Parathyroid adenoma (tissue), 2 donors: ENCODE measurements around the gene USP36.

Experiments used
- H2AFZ ChIP-seq: fragments of 300-600 bp; sonication (generic); one replicate; pipeline ENCODE4 v1.7.0; 2017; ENCODE audit warnings: antibody characterized with exemption, mild to moderate bottlenecking
- H3K27ac ChIP-seq: fragments of 300-600 bp; sonication (generic); one replicate; pipeline ENCODE4 v1.7.0; 2017
- H3K27me3 ChIP-seq: fragments of 300-600 bp; sonication (generic); one replicate; pipeline ENCODE4 v1.7.0; 2017; ENCODE audit warnings: low read length; ENCODE audit not compliant: control insufficient read depth, insufficient read depth
- H3K36me3 ChIP-seq: fragments of 300-600 bp; sonication (generic); one replicate; pipeline ENCODE4 v1.7.0; 2017; ENCODE audit warnings: low read length; ENCODE audit not compliant: control insufficient read depth, insufficient read depth
- H3K4me1 ChIP-seq: fragments of 300-600 bp; sonication (generic); one replicate; pipeline ENCODE4 v1.7.0; 2017; ENCODE audit warnings: control low read depth
- H3K4me2 ChIP-seq: fragments of 300-600 bp; sonication (generic); one replicate; pipeline ENCODE4 v1.7.0; 2017; ENCODE audit warnings: low read length
- H3K4me3 ChIP-seq: fragments of 300-600 bp; sonication (generic); one replicate; pipeline ENCODE4 v1.7.0; 2017; ENCODE audit warnings: low read depth, low read length
- H3K79me2 ChIP-seq: fragments of 300-600 bp; sonication (generic); one replicate; pipeline ENCODE4 v1.7.0; 2017; ENCODE audit warnings: control low read depth
- H3K9ac ChIP-seq: fragments of 300-600 bp; sonication (generic); one replicate; pipeline ENCODE4 v1.7.0; 2017; ENCODE audit warnings: mild to moderate bottlenecking
- H3K9me3 ChIP-seq: fragments of 300-600 bp; sonication (generic); one replicate; pipeline ENCODE4 v1.7.0; 2017; ENCODE audit warnings: low read length; ENCODE audit not compliant: control insufficient read depth
- CTCF ChIP-seq: fragments of 300-600 bp; sonication (generic); IDR thresholded peaks from one replicate; pipeline ENCODE4 v1.7.0; 2017; ENCODE audit warnings: antibody characterized with exemption, mild to moderate bottlenecking
- donor health status: primary hyperparathyroidism.

Gene USP36

GRCh38 chr17:78800132-78800931 lies 40.3 kb downstream of the USP36 start:
- Histone ChIP-seq H3K36me3 (no peaks in the 10 kb centered on the region), H3K27ac (no peak overlapping the region), H3K9ac (no peak overlapping the region), H3K4me1 (no peaks in the 10 kb centered on the region), H3K4me3 (no peak overlapping the region), H3K9me3 (no peaks in the 10 kb centered on the region), H3K4me2 (no peak overlapping the region), H2AFZ (no peak overlapping the region), H3K79me2 (no peaks in the 10 kb centered on the region), H3K27me3 (no peaks in the 10 kb centered on the region)
- no peak for TF ChIP-seq CTCF

GRCh38 chr17:78798695-78799559 lies 41.7 kb downstream of the USP36 start:
- Histone ChIP-seq H3K9me3 (no peaks in the 10 kb centered on the region), H3K9ac (no peak overlapping the region)

GRCh38 chr17:78797691-78798585 lies 42.7 kb downstream of the USP36 start:
- H3K4me1 ChIP-seq: no peaks in the 10 kb centered on the region
- H2AFZ ChIP-seq: no peak overlapping the region
- no peak overlapping the region for H3K9ac ChIP-seq
- H3K36me3 ChIP-seq: no peaks in the 10 kb centered on the region
- H3K79me2 ChIP-seq: no peaks in the 10 kb centered on the region
- H3K4me2 ChIP-seq: no peak overlapping the region
- H3K9me3 ChIP-seq: no peaks in the 10 kb centered on the region
- H3K27me3 ChIP-seq: no peaks in the 10 kb centered on the region
- H3K4me3 ChIP-seq: no peak overlapping the region
- TF ChIP-seq CTCF: no peak
- no peak overlapping the region for H3K27ac ChIP-seq

More at GRCh38 chr17:78798695-78799559, 41.7 kb downstream of the USP36 start:
- H3K4me3 ChIP-seq: no peak overlapping the region
- no peak overlapping the region for H3K4me2 ChIP-seq
- TF ChIP-seq CTCF: peak; percentile 20
- no peaks in the 10 kb centered on the region for H3K36me3 ChIP-seq
- no peak overlapping the region for H2AFZ ChIP-seq
- H3K79me2 ChIP-seq: no peaks in the 10 kb centered on the region
- no peaks in the 10 kb centered on the region for H3K27me3 ChIP-seq
- no peaks in the 10 kb centered on the region for H3K4me1 ChIP-seq
- no peak overlapping the region for H3K27ac ChIP-seq

- no peaks in the 10 kb centered on the region for H3K36me3 ChIP-seq
Measured at GRCh38 chr17:78797213-78797612, 43.4 kb downstream of the USP36 start.

More at GRCh38 chr17:78797213-78797612, 43.4 kb downstream of the USP36 start:
- Histone ChIP-seq H3K4me2 (no peak overlapping the region), H3K9me3 (no peaks in the 10 kb centered on the region), H3K9ac (no peak overlapping the region), H3K4me1 (no peaks in the 10 kb centered on the region), H3K27me3 (no peaks in the 10 kb centered on the region), H3K27ac (peak overlapping the region; percentile 24), H3K79me2 (no peaks in the 10 kb centered on the region), H2AFZ (no peak overlapping the region), H3K4me3 (no peak overlapping the region)
- no peak for TF ChIP-seq CTCF
